Omental fat pad (tissue), 4 donors: ENCODE results near the gene GNAO1. TPM values are rescaled to one million over a fixed set of nuclear protein-coding genes. Genes with fewer than 3 reads are reported as not detected.

ENCODE experiments used
- ATAC-seq: fragments of 150-250 bp; one replicate; pipeline ENCODE4 v1.9.1; 2016; ENCODE audit warnings: mild to moderate bottlenecking, moderate library complexity; ENCODE audit not compliant: low FRiP score
- DNase-seq: peaks from one replicate; pipeline ENCODE4 v3.0.0-alpha.2; 2019; ENCODE audit warnings: low spot score
- total RNA-seq, 4 donors: library from RNA; depleted of rRNA; stranded (reverse); fragments of >200 nt; gene quantifications; one replicate each; pipeline ENCODE4 v1.1.0, GENCODE V29; 2016
- TF ChIP-seq, protein P1 (sequence below), 3 donors: fragments of 450-650 bp; IDR thresholded peaks; one replicate each; pipeline ENCODE4 v1.5.1; 2016 to 2017; ENCODE audit warnings: antibody characterized with exemption in 3 of 3, mild to moderate bottlenecking in 3 of 3, moderate library complexity in 2 of 3

Gene GNAO1
- total RNA-seq, 4 donors from 2014 or later, result 1.4 to 2.6 (median 2.3) TPM

DNA sequence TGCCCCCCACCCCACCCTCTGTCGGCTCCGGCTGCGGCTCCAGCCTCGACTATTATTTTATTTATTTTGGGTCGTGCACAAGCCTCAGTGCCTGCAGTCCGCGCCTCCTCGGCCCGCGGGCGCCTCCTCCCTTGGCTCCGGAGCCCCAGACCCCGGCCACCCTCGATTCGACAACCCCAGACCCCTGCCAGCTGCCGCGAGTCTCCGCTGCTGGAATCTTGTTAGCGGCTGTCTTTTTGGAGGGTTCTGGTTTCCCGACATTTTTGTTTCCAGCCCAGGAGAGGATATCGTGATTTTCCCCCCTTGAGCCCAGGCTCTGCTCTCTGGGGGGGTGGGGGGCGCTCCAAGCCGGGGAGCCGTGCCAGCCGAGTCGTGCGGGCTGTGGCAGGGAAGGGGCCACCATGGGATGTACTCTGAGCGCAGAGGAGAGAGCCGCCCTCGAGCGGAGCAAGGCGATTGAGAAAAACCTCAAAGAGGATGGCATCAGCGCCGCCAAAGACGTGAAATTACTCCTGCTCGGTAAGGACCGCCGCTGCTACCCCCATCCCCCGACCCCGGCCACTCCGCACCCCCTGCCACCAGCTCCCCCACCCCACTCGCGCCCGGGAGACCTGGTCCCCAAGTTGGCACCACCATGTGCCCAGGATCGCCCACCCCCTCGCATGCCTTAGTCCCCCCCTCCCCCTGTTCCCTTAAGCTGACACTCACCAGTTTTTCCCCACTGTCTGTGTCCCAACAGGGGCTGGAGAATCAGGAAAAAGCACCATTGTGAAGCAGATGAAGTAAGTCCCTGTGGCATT, 746 bp downstream of the GNAO1 start:
- TF ChIP-seq, protein P1, sequence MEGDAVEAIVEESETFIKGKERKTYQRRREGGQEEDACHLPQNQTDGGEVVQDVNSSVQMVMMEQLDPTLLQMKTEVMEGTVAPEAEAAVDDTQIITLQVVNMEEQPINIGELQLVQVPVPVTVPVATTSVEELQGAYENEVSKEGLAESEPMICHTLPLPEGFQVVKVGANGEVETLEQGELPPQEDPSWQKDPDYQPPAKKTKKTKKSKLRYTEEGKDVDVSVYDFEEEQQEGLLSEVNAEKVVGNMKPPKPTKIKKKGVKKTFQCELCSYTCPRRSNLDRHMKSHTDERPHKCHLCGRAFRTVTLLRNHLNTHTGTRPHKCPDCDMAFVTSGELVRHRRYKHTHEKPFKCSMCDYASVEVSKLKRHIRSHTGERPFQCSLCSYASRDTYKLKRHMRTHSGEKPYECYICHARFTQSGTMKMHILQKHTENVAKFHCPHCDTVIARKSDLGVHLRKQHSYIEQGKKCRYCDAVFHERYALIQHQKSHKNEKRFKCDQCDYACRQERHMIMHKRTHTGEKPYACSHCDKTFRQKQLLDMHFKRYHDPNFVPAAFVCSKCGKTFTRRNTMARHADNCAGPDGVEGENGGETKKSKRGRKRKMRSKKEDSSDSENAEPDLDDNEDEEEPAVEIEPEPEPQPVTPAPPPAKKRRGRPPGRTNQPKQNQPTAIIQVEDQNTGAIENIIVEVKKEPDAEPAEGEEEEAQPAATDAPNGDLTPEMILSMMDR (IDR thresholded peaks at IDR 0.05), result no peak
- no peak for ATAC-seq
- DNase-seq, result no peak

DNA sequence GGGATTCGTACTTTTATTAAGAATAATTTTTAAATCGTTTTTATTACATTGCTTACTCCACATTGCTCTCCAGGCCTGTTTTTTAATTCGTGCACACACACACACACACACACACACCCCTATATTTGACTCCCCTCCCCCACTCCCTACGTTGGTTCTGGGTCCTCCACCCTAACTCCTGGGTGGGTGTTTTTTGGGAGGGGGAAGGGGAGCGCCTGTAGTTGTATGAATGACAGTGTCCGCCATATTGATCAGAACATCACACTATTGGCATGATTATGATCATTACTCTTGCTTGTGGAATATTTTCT, 1.3 kb downstream of the GNAO1 start:
- ATAC-seq (no peak), DNase-seq (no peak)
- TF ChIP-seq, protein P1 (IDR thresholded peaks at IDR 0.05), result no peak

GRCh38 chr16:56192986-56193945, 2.0 kb downstream of the GNAO1 start:
- TF ChIP-seq, protein P1 (IDR thresholded peaks at IDR 0.05), result no peak
- ATAC-seq, result no peak
- no peak for DNase-seq

GRCh38 chr16:56193951-56194726, 2.9 kb downstream of the GNAO1 start:
- DNase-seq (no peak), ATAC-seq (peak; percentile 76)
- TF ChIP-seq, protein P1 (IDR thresholded peaks at IDR 0.05), result no peak

DNA sequence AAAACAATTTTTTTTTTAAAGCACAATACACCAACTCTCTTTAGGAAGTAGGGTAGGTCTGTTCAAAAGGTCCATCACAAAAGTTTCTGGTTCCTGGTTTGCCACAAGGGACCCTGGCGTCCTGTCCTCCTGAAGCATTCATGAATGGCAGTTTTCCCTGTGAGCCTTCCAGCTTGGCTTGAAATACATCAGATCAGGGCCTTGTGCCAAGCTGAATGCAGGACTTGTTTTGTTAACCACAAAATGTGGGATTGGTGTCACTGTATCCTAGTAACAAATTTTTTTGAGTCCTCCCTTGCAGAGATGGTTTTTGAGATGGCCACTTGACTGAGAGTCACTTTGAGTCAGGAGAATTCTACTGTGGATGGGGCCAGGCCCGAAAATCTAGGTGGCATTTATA, 3.9 kb downstream of the GNAO1 start:
- TF ChIP-seq, protein P1 (IDR thresholded peaks at IDR 0.05), result no peak
- ATAC-seq, result no peak
- no peak for DNase-seq

DNA sequence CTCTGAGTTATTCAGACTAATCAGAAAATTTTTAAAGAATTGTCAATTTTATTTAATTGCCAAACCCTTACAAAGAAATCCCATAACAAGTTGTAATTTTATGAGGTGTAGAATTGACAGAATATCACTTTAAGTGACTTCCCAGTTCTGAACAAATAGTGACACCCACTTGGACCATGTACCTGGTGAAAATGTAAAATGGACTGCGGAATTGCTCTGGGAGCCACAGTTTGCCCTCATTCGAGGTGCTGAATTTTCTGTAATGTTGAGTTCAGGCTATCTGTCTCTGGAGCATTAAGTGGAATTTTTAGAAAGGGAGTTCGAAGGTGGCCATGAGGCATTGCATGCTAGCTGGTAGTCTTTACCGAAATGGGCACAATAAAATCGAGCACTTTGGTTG, 5.1 kb downstream of the GNAO1 start:
- DNase-seq (no peak), ATAC-seq (no peak)
- TF ChIP-seq, protein P1 (IDR thresholded peaks at IDR 0.05), result no peak
